Smooth muscle cell (in vitro differentiated cells): Measurements from ENCODE around the gene ZNF267. TPM values are rescaled to one million over a fixed set of nuclear protein-coding genes. Genes with fewer than 3 reads are reported as not detected.
"Not testable (repeated sequence)": the region's sequence is repeated elsewhere in the genome, so short reads cannot be mapped to it uniquely, and the experiment has no call there.

Experiments
- DNase-seq: peaks from one replicate; lab custom pipeline; 2025; ENCODE audit not compliant: unreplicated experiment; lab: John Stamatoyannopoulos, UW
- H2AFZ ChIP-seq: fragments of 200-600 bp; sonication (generic); 2 replicates; pipeline ENCODE4 v1.6.0; 2016; ENCODE audit warnings: antibody characterized with exemption, low read depth, mild to moderate bottlenecking
- H3F3A ChIP-seq: fragments of 200-600 bp; sonication (generic); 2 replicates; pipeline ENCODE4 v1.6.0; 2017; ENCODE audit warnings: antibody characterized with exemption, low read depth
- H3K27ac ChIP-seq: fragments of 200-600 bp; sonication (generic); 2 replicates; pipeline ENCODE4 v1.5.1; 2016; ENCODE audit warnings: low read depth, mild to moderate bottlenecking
- H3K27me3 ChIP-seq: fragments of 200-600 bp; sonication (generic); 2 replicates; pipeline ENCODE4 v1.6.1; 2016; ENCODE audit warnings: low read depth, mild to moderate bottlenecking
- H3K36me3 ChIP-seq: fragments of 200-600 bp; sonication (generic); 2 replicates; pipeline ENCODE4 v1.5.1; 2016; ENCODE audit warnings: low read depth
- H3K4me1 ChIP-seq: fragments of 200-600 bp; sonication (generic); 2 replicates; pipeline ENCODE4 v1.5.1; 2016; ENCODE audit warnings: low read depth
- H3K4me2 ChIP-seq: fragments of 200-600 bp; sonication (generic); 2 replicates; pipeline ENCODE4 v1.6.0; 2016; ENCODE audit warnings: mild to moderate bottlenecking
- H3K4me3 ChIP-seq: fragments of 200-600 bp; sonication (generic); 2 replicates; pipeline ENCODE4 v1.5.1; 2016; ENCODE audit warnings: mild to moderate bottlenecking
- H3K79me2 ChIP-seq: fragments of 200-600 bp; sonication (generic); 2 replicates; pipeline ENCODE4 v1.6.0; 2016; ENCODE audit warnings: low read depth, mild to moderate bottlenecking
- H3K9ac ChIP-seq: fragments of 200-600 bp; sonication (generic); 2 replicates; pipeline ENCODE4 v1.6.0; 2016; ENCODE audit warnings: low read depth
- H3K9me3 ChIP-seq: fragments of 200-600 bp; sonication (generic); replicated peaks from 2 replicates; pipeline ENCODE4 v1.5.1; 2016; ENCODE audit warnings: low read depth
- H4K20me1 ChIP-seq: fragments of 200-600 bp; sonication (generic); 2 replicates; pipeline ENCODE4 v1.6.0; 2016; ENCODE audit warnings: low read depth
- WGBS: methylation state at CpG from one replicate; pipeline ENCODE4 v1.1.7; 2016; ENCODE audit warnings: low lambda C conversion rate; 5-methylcytosine and 5-hydroxymethylcytosine counted together
- polyA plus RNA-seq: library from polyadenylated mRNA; unstranded; fragments of >200 nt; fragmentation: Nextera tagmentation; extraction: Ambion mirVana; gene quantifications from 2 replicates; pipeline ENCODE4 v1.2.1, GENCODE V29; 2016
- total RNA-seq: library from RNA; depleted of rRNA; stranded (reverse); fragments of >200 nt; gene quantifications from 2 replicates; pipeline ENCODE4 v1.2.3, GENCODE V29; 2014
- TF ChIP-seq, protein P1 (sequence below): fragments of 200-600 bp; sonication (generic); IDR thresholded peaks from 2 replicates; pipeline ENCODE4 v1.5.1; 2017; ENCODE audit warnings: borderline replicate concordance, mild to moderate bottlenecking, antibody characterized with exemption; ENCODE audit not compliant: insufficient read depth, poor library complexity, severe bottlenecking

ZNF267 gene
- total and polyA plus RNA-seq, 2 experiments from 2014 or later = 9.7 to 30.8 TPM

DNA sequence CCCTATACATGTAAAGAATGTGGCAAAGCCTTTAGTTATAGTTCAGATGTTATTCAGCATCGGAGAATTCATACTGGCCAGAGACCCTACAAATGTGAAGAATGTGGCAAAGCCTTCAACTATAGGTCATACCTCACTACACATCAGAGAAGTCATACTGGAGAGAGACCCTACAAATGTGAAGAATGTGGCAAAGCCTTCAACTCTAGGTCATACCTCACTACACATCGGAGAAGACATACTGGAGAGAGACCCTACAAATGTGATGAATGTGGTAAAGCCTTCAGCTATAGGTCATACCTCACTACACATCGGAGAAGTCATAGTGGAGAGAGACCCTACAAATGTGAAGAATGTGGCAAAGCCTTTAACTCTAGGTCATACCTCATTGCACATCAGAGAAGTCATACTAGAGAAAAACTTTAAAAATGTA lies 42.5 kb downstream of the ZNF267 start:
- Histone ChIP-seq H3K4me1 (no peaks in the 10 kb centered on the region), H3K4me3 (peak overlapping the region; percentile 24), H3K9me3 (peaks cover 88% of the 10 kb centered on the region), H3F3A (no peaks in the 10 kb centered on the region), H3K4me2 (no peak overlapping the region), H3K9ac (no peak overlapping the region), H3K27me3 (no peaks in the 10 kb centered on the region), H3K79me2 (peaks cover 22% of the 10 kb centered on the region), H3K36me3 (peaks cover 86% of the 10 kb centered on the region), H2AFZ (no peak overlapping the region), H3K27ac (no peak overlapping the region), H4K20me1 (no peaks in the 10 kb centered on the region)
- 100% methylated on average over 3 of the region's 3 CpGs for WGBS
- no peak for DNase-seq
- TF ChIP-seq, protein P1, sequence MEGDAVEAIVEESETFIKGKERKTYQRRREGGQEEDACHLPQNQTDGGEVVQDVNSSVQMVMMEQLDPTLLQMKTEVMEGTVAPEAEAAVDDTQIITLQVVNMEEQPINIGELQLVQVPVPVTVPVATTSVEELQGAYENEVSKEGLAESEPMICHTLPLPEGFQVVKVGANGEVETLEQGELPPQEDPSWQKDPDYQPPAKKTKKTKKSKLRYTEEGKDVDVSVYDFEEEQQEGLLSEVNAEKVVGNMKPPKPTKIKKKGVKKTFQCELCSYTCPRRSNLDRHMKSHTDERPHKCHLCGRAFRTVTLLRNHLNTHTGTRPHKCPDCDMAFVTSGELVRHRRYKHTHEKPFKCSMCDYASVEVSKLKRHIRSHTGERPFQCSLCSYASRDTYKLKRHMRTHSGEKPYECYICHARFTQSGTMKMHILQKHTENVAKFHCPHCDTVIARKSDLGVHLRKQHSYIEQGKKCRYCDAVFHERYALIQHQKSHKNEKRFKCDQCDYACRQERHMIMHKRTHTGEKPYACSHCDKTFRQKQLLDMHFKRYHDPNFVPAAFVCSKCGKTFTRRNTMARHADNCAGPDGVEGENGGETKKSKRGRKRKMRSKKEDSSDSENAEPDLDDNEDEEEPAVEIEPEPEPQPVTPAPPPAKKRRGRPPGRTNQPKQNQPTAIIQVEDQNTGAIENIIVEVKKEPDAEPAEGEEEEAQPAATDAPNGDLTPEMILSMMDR = no peak

DNA sequence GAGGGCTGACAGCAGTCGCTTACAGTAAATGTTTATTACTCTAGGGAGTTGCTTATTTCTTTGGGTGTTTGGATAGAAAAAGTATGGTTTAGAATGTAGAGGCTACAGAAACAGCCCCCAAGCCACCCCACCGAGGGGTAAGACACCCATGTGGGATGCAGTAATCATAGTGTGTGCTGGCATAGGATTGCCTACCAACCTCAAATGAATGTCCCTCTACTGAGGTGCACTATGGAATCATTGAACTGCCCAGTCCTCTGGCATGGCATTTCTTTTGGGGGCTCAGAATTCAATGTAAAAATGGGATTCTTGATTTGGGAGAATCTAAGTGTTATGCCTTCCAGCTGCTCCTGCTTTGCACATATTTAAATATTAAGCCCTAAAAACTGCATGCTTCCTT lies 46.8 kb downstream of the ZNF267 start:
- Histone ChIP-seq H3K4me2 (no peak overlapping the region), H3K9me3 (peaks cover 60% of the 10 kb centered on the region), H3K36me3 (peaks cover 43% of the 10 kb centered on the region), H3K79me2 (no peaks in the 10 kb centered on the region), H2AFZ (no peak overlapping the region), H4K20me1 (no peaks in the 10 kb centered on the region), H3K4me1 (no peaks in the 10 kb centered on the region), H3F3A (no peaks in the 10 kb centered on the region), H3K27me3 (no peaks in the 10 kb centered on the region), H3K27ac (no peak overlapping the region), H3K9ac (no peak overlapping the region), H3K4me3 (no peak overlapping the region)
- 95% methylated on average over 2 of the region's 2 CpGs for WGBS
- no peak for DNase-seq
- TF ChIP-seq, protein P1 = no peak

DNA sequence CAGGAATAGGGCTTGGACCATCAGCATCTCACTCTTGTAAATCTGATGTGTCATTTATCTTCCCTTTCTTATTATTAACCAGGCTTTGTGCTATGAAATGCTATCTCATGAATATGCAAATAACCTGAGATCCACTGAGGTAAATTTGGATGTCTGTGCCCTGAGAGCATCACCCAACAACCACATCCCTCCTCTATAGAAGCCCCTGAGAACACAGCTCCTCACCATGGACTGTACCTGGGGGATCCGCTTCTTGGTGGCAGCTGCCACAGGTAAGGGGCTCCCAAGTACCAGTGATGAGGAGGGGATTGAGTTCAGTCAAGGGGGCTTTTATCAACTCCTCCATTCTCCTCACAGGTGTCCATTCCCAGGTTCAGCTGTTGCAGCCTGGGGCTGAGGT lies 78.2 kb downstream of the ZNF267 start:
- not testable (repeated sequence) for H3K4me1 ChIP-seq, H3K36me3 ChIP-seq, H3K27ac ChIP-seq, H3K4me2 ChIP-seq, H3K27me3 ChIP-seq, H3K9me3 ChIP-seq, H3K79me2 ChIP-seq, H2AFZ ChIP-seq, H3K9ac ChIP-seq, H3K4me3 ChIP-seq, H4K20me1 ChIP-seq, H3F3A ChIP-seq, DNase-seq
- WGBS = 69% methylated on average over 1 of the region's 1 CpG

DNA sequence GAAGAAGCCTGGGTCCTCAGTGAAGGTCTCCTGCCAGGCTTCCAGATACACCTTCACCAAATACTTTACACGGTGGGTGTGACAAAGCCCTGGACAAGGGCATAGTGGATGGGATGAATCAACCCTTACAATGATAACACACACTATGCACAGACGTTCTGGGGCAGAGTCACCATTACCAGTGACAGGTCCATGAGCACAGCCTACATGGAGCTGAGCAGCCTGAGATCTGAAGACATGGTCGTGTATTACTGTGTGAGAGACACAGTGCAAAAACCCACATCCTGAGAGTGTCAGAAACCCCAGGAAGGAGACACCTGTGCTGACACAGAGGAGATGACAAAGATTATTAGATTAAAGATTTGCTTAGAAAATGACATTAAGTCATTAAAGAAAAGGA lies 78.6 kb downstream of the ZNF267 start:
- H3K27ac ChIP-seq, H3K4me1 ChIP-seq, H3K9me3 ChIP-seq, H3K4me2 ChIP-seq, H4K20me1 ChIP-seq, H3K9ac ChIP-seq, H3K36me3 ChIP-seq, H3K4me3 ChIP-seq, H3K79me2 ChIP-seq, DNase-seq, H2AFZ ChIP-seq, H3K27me3 ChIP-seq, H3F3A ChIP-seq: not testable (repeated sequence)
- WGBS = 34% methylated on average over 2 of the region's 3 CpGs

DNA sequence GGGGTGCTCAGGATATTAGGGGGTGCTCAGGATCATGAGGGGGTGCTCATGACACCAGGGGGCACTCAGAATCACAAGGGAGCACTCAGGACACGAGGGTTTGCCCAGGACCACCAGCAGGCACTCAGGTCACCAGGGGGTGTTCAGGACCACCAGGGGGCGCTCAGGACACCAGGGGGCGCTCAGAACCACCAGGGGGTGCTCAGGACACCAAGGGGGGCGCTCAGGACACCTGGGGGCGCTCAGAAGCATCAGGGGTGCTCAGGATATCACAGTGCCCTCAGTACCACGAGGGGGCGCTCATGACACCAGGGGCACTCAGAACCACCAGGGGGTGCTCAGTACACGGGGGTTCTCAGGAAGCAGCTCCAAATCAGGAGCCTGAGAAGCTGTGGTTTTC lies 82.6 kb downstream of the ZNF267 start:
- H2AFZ ChIP-seq, H3K4me3 ChIP-seq, H3K4me2 ChIP-seq, H3F3A ChIP-seq, DNase-seq, H3K9ac ChIP-seq, H3K27me3 ChIP-seq, H3K79me2 ChIP-seq, H3K4me1 ChIP-seq, H3K9me3 ChIP-seq, H3K36me3 ChIP-seq, H4K20me1 ChIP-seq, H3K27ac ChIP-seq: not testable (repeated sequence)
- WGBS = 43% methylated on average over 7 of the region's 8 CpGs

DNA sequence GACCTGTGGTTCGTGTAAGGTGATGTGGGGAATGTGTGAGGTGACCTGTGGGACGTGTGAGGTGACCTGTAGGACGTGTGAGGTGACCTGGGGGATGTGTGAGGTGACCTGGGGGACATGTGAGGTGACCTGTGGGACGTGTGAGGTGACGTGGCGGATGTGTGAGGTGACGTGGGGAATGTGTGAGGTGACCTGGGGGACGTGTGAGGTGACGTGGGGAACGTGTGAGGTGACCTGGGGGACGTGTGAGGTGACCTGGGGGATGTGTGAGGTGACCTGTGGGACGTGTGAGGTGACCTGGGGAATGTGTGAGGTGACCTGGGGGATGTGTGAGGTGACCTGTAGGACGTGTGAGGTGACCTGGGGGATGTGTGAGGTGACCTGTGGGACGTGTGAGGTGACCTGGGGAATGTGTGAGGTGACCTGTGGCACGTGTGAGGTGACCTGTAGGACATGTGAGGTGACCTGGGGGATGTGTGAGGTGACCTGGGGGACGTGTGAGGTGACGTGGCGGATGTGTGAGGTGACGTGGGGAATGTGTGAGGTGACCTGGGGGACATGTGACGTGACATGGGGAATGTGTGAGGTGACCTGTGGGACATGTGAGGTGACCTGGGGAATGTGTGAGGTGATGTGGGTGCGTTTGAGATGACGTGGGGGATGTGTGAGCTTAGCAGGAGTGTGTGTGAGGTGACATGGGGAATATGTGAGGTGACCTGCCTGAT lies 86.7 kb downstream of the ZNF267 start:
- not testable (repeated sequence) for H3K27me3 ChIP-seq
- WGBS = 67% methylated on average over 19 of the region's 22 CpGs

More for the DNA sequence above, 86.7 kb downstream of the ZNF267 start:
- H2AFZ ChIP-seq, H3K27ac ChIP-seq, H3K4me3 ChIP-seq, DNase-seq, H3K4me2 ChIP-seq, H3K4me1 ChIP-seq, H3F3A ChIP-seq, H4K20me1 ChIP-seq, H3K9ac ChIP-seq, H3K9me3 ChIP-seq, H3K79me2 ChIP-seq, H3K36me3 ChIP-seq: not testable (repeated sequence)
